Measurements from ENCODE around the gene SHROOM1. TPM values are rescaled to one million over a fixed set of nuclear protein-coding genes. Genes with fewer than 3 reads are reported as not detected.

Gene SHROOM1
- total and polyA plus RNA-seq, 2 of the 8 experiments (the other 6 are each of a cell fraction or from before 2014, with no cell fraction given) = 3.9 to 5.2 TPM

DNA sequence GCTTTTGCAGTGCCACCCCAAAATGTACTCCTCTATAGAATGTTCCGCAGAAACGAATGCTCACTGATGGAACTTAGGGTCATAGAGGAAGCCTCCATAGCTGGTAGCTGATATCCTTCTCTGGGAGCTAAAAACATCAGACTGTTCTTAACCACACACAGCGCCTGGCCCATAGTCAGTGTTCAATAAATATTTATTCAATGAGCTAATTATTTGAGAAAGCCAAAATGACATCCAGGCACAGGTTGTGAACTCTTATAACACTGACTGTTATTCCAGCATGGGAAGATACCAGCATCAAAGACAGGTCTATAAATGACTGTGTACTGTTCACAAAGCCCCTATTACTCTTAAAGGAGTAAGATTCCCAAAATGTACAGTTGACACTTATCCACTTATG is 22.9 kb upstream of the SHROOM1 start (continued):
- TF ChIP-seq EP300 (IDR thresholded peaks at IDR 0.05; ENCODE audit: borderline replicate concordance in 1 of 2, low read depth in 2 of 2, low read length in 2 of 2) (no peak), MAFK (IDR thresholded peaks at IDR 0.05; ENCODE audit: low read depth, low read length) (no peak), CBX5 (IDR thresholded peaks at IDR 0.05; ENCODE audit: low read depth, low read length) (no peak), SIX5 (IDR thresholded peaks at IDR 0.05; ENCODE audit: low read depth, low read length) (no peak)
- TF ChIP-seq, protein P1, sequence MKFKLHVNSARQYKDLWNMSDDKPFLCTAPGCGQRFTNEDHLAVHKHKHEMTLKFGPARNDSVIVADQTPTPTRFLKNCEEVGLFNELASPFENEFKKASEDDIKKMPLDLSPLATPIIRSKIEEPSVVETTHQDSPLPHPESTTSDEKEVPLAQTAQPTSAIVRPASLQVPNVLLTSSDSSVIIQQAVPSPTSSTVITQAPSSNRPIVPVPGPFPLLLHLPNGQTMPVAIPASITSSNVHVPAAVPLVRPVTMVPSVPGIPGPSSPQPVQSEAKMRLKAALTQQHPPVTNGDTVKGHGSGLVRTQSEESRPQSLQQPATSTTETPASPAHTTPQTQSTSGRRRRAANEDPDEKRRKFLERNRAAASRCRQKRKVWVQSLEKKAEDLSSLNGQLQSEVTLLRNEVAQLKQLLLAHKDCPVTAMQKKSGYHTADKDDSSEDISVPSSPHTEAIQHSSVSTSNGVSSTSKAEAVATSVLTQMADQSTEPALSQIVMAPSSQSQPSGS (IDR thresholded peaks at IDR 0.05; ENCODE audit: low read length) = no peak

Measured in H1 (cell line).